HCT116 (cell line): Measurements from ENCODE around the gene CBX7. TPM values are rescaled to one million over a fixed set of nuclear protein-coding genes. Genes with fewer than 3 reads are reported as not detected.

ENCODE experiments used
- ATAC-seq: fragments of 200-7000 bp; cut with Tn5 transposase; 2 replicates; pipeline ENCODE4 v1.9.1; 2020; ENCODE audit warnings: mild to moderate bottlenecking, moderate library complexity
- BruUV-seq: library from RNA; stranded (reverse); fragments of 400-500 nt; replicated peaks from 2 replicates; lab custom pipeline; 2021; lab: Mats Ljungman, UMichigan
- CTCF ChIA-PET: fragments of 300-600 bp; sonication (Branson Sonifier 250); formaldehyde crosslinking; loops from one replicate; lab custom pipeline; 2021; ENCODE audit warnings: antibody characterized with exemption; lab: Charles Lee
- POLR2A ChIA-PET: fragments of 300-600, 350-600 bp; sonication (Branson Sonifier 250); formaldehyde crosslinking; loops from one replicate; lab custom pipeline; 2021; ENCODE audit warnings: antibody characterized with exemption; lab: Charles Lee
- RAD21 ChIA-PET, 2 experiments: fragments of 300-600 bp; sonication (Branson Sonifier 250); formaldehyde crosslinking; loops; one replicate each; lab custom pipeline; 2023; ENCODE audit warnings: low total read pairs in 2 of 2; ENCODE audit not compliant: uncharacterized antibody in 2 of 2, unreplicated experiment in 2 of 2, low non-redundant PET in 1 of 2; lab: Charles Lee
- DNase-seq: peaks from one replicate; pipeline ENCODE4 v3.0.0-alpha.2; 2010; ENCODE audit warnings: low read depth, low spot score
- H2AFZ ChIP-seq: fragments of 200-600 bp; shearing (Covaris generic), sonication (generic); 2 replicates; pipeline ENCODE4 v1.6.1; 2017; ENCODE audit warnings: low read depth, mixed run types, mixed read lengths, antibody characterized with exemption, low read length; ENCODE audit not compliant: poor library complexity, severe bottlenecking
- H3K27ac ChIP-seq: 2 replicates; pipeline ENCODE4 v1.5.1; 2012; ENCODE audit warnings: low read depth, low read length
- H3K27me3 ChIP-seq: fragments of 200-600 bp; sonication (generic); 2 replicates; pipeline ENCODE4 v1.6.1; 2016; ENCODE audit warnings: mixed run types, low read length, mixed read lengths; ENCODE audit not compliant: insufficient read depth
- H3K36me3 ChIP-seq, 2 experiments: fragments of 200-500 bp in 1 of 2; fragments of 200-600 bp in 1 of 2; sonication (Bioruptor generic) in 1 of 2; sonication (generic) in 1 of 2; 2 replicates each; pipeline versions ENCODE4 v1.5.1 to v1.6.1; 2014 to 2016; ENCODE audit warnings: low read length in 2 of 2, inconsistent platforms in 1 of 2, mixed read lengths in 1 of 2, mixed run types in 1 of 2; ENCODE audit not compliant: insufficient read depth in 2 of 2, control insufficient read depth in 1 of 2
- H3K4me1 ChIP-seq, 2 experiments: fragments of 200-600 bp in 1 of 2; sonication (generic) in 1 of 2; 2 replicates each; pipeline versions ENCODE4 v1.5.1 to v1.6.1; 2012 to 2017; ENCODE audit warnings: low read length in 2 of 2, inconsistent platforms in 1 of 2, mild to moderate bottlenecking in 1 of 2, mixed read lengths in 1 of 2, mixed run types in 1 of 2, moderate library complexity in 1 of 2; ENCODE audit not compliant: insufficient read depth in 2 of 2, control insufficient read depth in 1 of 2
- H3K4me2 ChIP-seq: fragments of 200-600 bp; sonication (generic); 2 replicates; pipeline ENCODE4 v1.6.1; 2017; ENCODE audit warnings: mixed run types, low read length, mixed read lengths
- H3K4me3 ChIP-seq, 2 experiments: fragments of 200-600 bp in 1 of 2; sonication (generic) in 1 of 2; replicated peaks in 1 of 2; 2 replicates each; pipeline ENCODE4 v1.5.1; 2011 to 2016; ENCODE audit warnings: low read length in 2 of 2, control low read depth in 1 of 2, low read depth in 1 of 2, mild to moderate bottlenecking in 1 of 2, mixed read lengths in 1 of 2, mixed run types in 1 of 2
- H3K79me2 ChIP-seq: fragments of 200-600 bp; sonication (generic); 2 replicates; pipeline ENCODE4 v1.6.1; 2017; ENCODE audit warnings: mild to moderate bottlenecking, mixed run types, low read length, moderate library complexity, mixed read lengths; ENCODE audit not compliant: insufficient read depth
- H3K9ac ChIP-seq: fragments of 200-600 bp; sonication (generic); 2 replicates; pipeline ENCODE4 v1.6.1; 2016; ENCODE audit warnings: low read length, mixed read lengths
- H3K9me2 ChIP-seq: fragments of 200-600 bp; sonication (generic), shearing (Covaris generic); 2 replicates; pipeline ENCODE4 v1.6.1; 2017; ENCODE audit warnings: mixed run types, mild to moderate bottlenecking, moderate library complexity; ENCODE audit not compliant: insufficient read depth
- H3K9me3 ChIP-seq, 2 experiments: fragments of 200-500 bp in 1 of 2; fragments of 200-600 bp in 1 of 2; sonication (Bioruptor generic) in 1 of 2; sonication (generic) in 1 of 2; 2 replicates each; pipeline ENCODE4 v1.6.1; 2014 to 2017; ENCODE audit warnings: low read length in 2 of 2, mixed read lengths in 2 of 2, inconsistent platforms in 1 of 2, low read depth in 1 of 2, mild to moderate bottlenecking in 1 of 2, mixed run types in 1 of 2, moderate library complexity in 1 of 2; ENCODE audit not compliant: control insufficient read depth in 1 of 2, insufficient read depth in 1 of 2
- H4K20me1 ChIP-seq: fragments of 200-600 bp; sonication (generic), shearing (Covaris generic); 2 replicates; pipeline ENCODE4 v1.6.1; 2017; ENCODE audit warnings: mixed run types, mild to moderate bottlenecking, moderate library complexity; ENCODE audit not compliant: insufficient read depth
- ATF3 ChIP-seq: IDR thresholded peaks from 2 replicates; pipeline ENCODE4 v1.6.1; 2012
- REST ChIP-seq: IDR thresholded peaks from 2 replicates; pipeline ENCODE4 v1.6.1; 2012; ENCODE audit warnings: low read depth
- SIN3A ChIP-seq: IDR thresholded peaks from 2 replicates; pipeline ENCODE4 v1.6.1; 2012; ENCODE audit warnings: low read depth
- SP1 ChIP-seq: IDR thresholded peaks from 2 replicates; pipeline ENCODE4 v1.6.1; 2012; ENCODE audit warnings: low read depth
- intact Hi-C: fragments of 100-400 bp; cut with micrococcal nuclease; formaldehyde crosslinking; loops from 2 replicates; pipeline ENCODE4 v1.10.0; 2022
- total RNA-seq: library from RNA; stranded (reverse); gene quantifications from one replicate; pipeline ENCODE4 v1.2.1, GENCODE V29; 2021; ENCODE audit not compliant: unreplicated experiment
- TF ChIP-seq, protein P1 (sequence below), 3 experiments: fragments of 200-600 bp in 1 of 3; sonication (generic) in 1 of 3; IDR thresholded peaks in 2 of 3; conservative IDR thresholded peaks in 1 of 3; 2 replicates each; pipeline ENCODE4 v1.5.1; 2012 to 2017; ENCODE audit warnings: low read depth in 2 of 3, low read length in 2 of 3, antibody characterized with exemption in 1 of 3, borderline replicate concordance in 1 of 3, control low read depth in 1 of 3, mild to moderate bottlenecking in 1 of 3, mixed read lengths in 1 of 3, mixed run types in 1 of 3, moderate library complexity in 1 of 3; ENCODE audit not compliant: insufficient read depth in 1 of 3

The CBX7 gene
- total RNA-seq, 1 experiment from 2014 or later = 20.1 TPM

DNA sequence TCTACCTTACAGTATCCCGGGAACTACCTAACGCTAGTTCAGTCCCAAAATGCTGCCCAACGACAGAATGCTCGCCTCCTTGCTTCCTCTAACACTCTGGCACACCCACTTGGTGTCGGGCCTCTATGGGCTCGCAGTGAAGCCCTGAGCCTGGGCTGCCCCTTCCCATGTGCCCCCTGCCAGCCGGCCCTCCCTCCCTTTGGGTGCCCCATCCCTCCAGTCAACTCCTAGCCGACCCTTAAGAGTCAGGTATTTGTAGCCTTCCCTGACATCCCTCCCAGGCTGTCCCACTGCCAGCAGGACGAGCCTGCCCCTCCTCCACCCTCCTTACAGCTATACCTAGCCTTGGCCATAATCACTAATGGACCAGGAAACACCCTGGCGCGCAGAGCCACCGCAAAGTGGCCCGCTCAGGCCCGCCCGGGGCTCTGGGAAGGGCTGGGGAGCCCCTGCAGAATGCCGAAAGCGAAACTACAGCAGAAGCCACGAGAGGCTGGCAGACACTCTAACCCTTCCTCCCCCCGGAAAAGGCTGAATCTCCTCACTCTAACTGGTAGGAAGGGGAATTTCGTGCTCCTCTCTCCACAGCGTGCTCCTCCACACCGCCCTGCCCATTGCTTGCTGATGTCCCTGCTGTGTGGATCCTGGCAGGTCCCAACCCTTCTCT is 8.2 kb downstream of the CBX7 start (continued):
- TF ChIP-seq ATF3 = no peak
- TF ChIP-seq, protein P1, sequence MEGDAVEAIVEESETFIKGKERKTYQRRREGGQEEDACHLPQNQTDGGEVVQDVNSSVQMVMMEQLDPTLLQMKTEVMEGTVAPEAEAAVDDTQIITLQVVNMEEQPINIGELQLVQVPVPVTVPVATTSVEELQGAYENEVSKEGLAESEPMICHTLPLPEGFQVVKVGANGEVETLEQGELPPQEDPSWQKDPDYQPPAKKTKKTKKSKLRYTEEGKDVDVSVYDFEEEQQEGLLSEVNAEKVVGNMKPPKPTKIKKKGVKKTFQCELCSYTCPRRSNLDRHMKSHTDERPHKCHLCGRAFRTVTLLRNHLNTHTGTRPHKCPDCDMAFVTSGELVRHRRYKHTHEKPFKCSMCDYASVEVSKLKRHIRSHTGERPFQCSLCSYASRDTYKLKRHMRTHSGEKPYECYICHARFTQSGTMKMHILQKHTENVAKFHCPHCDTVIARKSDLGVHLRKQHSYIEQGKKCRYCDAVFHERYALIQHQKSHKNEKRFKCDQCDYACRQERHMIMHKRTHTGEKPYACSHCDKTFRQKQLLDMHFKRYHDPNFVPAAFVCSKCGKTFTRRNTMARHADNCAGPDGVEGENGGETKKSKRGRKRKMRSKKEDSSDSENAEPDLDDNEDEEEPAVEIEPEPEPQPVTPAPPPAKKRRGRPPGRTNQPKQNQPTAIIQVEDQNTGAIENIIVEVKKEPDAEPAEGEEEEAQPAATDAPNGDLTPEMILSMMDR (IDR thresholded peaks at IDR 0.05 in 2 of 3, conservative IDR thresholded peaks at IDR 0.05 in 1 of 3; ENCODE audit: borderline replicate concordance in 1 of 3, insufficient read depth in 1 of 3, low read depth in 2 of 3, low read length in 2 of 3) = no peak

DNA sequence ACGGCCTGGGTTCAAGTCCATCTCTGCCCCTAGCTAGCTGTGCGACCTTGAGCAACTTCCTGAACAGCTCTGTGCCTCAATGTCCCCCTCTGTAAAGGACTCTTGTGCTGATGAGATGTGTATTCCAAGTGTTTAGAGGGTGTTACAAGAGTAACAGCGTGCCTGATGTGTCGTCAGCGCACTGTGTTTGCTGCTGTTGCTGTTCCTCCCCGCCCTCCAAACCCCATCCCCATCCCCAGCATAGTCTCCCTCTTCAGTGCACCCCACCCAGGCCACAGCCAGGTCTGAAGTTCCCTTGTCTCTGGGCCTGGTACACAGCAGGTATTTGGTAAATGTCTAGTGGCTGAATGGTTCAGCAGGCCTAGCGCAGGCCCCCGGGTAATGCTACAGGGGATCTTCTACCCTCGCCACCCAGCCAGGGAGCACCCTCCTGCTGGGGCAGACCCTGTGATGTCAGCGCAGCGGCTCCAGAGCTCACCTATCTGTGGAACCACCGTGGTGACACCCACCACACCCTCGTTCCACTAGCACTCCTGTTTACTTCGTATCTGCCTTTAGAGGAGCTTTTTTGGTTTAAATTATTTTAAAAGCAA is 10.3 kb downstream of the CBX7 start:
- no peaks in the 10 kb centered on the region for H3K9me2 ChIP-seq
- intact Hi-C loops = no loop called here
- no peak overlapping the region for H2AFZ ChIP-seq
- ATAC-seq (no peak), DNase-seq (no peak)
- no peak overlapping the region for H3K4me3 ChIP-seq
- H3K27ac ChIP-seq = no peak overlapping the region
- ChIA-PET POLR2A (no interaction called here), CTCF (interaction anchor here (0.9 kb wide), 1 partner anchor 20 kb away, joined by 4 read pairs; no protein-coding TSS in a partner anchor)
- H3K27me3 ChIP-seq = no peaks in the 10 kb centered on the region
- no peaks in the 10 kb centered on the region for H3K36me3 ChIP-seq
- no peaks in the 10 kb centered on the region for H3K9me3 ChIP-seq
- BruUV-seq = no TSS peak
- H3K9ac ChIP-seq = no peak overlapping the region
- no peak overlapping the region for H3K4me2 ChIP-seq
- no peaks in the 10 kb centered on the region for H3K79me2 ChIP-seq
- TF ChIP-seq SP1 = no peak
- TF ChIP-seq SIN3A = no peak
- TF ChIP-seq REST = no peak
- TF ChIP-seq, all 23 proteins: peak for 0
- RAD21 ChIA-PET = no interaction called here
- H3K4me1 ChIP-seq = peaks cover 5 to 19% of the 10 kb centered on the region in 2 experiments; a peak in 3 of 4 replicates
- no peaks in the 10 kb centered on the region for H4K20me1 ChIP-seq
